Measurements from ENCODE around the gene MT1HL1. TPM values are rescaled to one million over a fixed set of nuclear protein-coding genes. Genes with fewer than 3 reads are reported as not detected.

MT1HL1 gene
- total RNA-seq (not detected), polyA plus RNA-seq (not detected)

- Histone ChIP-seq H3K27me3 (ENCODE audit: control insufficient read depth, insufficient read depth, low read length) (no peaks in the 10 kb centered on the region), H3K27ac (ENCODE audit: insufficient read depth, low read length, poor library complexity, severe bottlenecking) (no peak within 1 kb of the TSS), H3K4me1 (ENCODE audit: control insufficient read depth, insufficient read depth, low read length, poor library complexity, severe bottlenecking) (no peaks in the 10 kb centered on the region), H3K9me3 (ENCODE audit: control insufficient read depth in 2 of 2, low read length in 2 of 2) (no peaks in the 10 kb centered on the region), H3K4me3 (ENCODE audit: low read depth, low read length) (no peak within 1 kb of the TSS), H3K36me3 (ENCODE audit: control insufficient read depth, insufficient read depth, low read length) (no peaks in the 10 kb centered on the region)
- Mint-ChIP-seq H3K9me3 (peaks cover 0 to 9% (median 0%) of the 10 kb centered on the region in 7 donors), H3K4me3 (no peak within 1 kb of the TSS), H3K4me1 (no peaks in the 10 kb centered on the region), H3K36me3 (no peaks in the 10 kb centered on the region), H3K27me3 (no peaks in the 10 kb centered on the region), H3K27ac (no peak within 1 kb of the TSS)
- DNase-seq: no peak
- no peak for ATAC-seq (ENCODE audit: low read depth in 2 of 2)
These were observed at the start of gene MT1HL1 for GRCh38 chr1:237004116-237004515. Gene MT1HL1 (minus strand): TSS chr1:237004441. CDS start chr1:237004372, 69 bp downstream.

- no peak overlapping the region for H3K4me3 ChIP-seq (ENCODE audit: low read depth, low read length)
- DNase-seq (no peak), ATAC-seq (ENCODE audit: low read depth in 2 of 2) (no peak)
- Mint-ChIP-seq H3K27ac (no peak overlapping the region), H3K36me3 (no peaks in the 10 kb centered on the region), H3K9me3 (peaks cover 0 to 5% (median 0%) of the 10 kb centered on the region in 7 donors), H3K27me3 (peaks cover 4% of the 10 kb centered on the region), H3K4me3 (no peak overlapping the region), H3K4me1 (no peaks in the 10 kb centered on the region)
- H3K27me3 ChIP-seq (ENCODE audit: control insufficient read depth, insufficient read depth, low read length): no peaks in the 10 kb centered on the region
- no peak overlapping the region for H3K27ac ChIP-seq (ENCODE audit: insufficient read depth, low read length, poor library complexity, severe bottlenecking)
- no peaks in the 10 kb centered on the region for H3K9me3 ChIP-seq (ENCODE audit: control insufficient read depth in 2 of 2, low read length in 2 of 2)
- H3K36me3 ChIP-seq (ENCODE audit: control insufficient read depth, insufficient read depth, low read length): no peaks in the 10 kb centered on the region
- no peaks in the 10 kb centered on the region for H3K4me1 ChIP-seq (ENCODE audit: control insufficient read depth, insufficient read depth, low read length, poor library complexity, severe bottlenecking)
These were observed 46.7 kb upstream of the MT1HL1 start for GRCh38 chr1:237050915-237051314.

- no peaks in the 10 kb centered on the region for H3K36me3 Mint-ChIP-seq
- H3K9me3 ChIP-seq (ENCODE audit: control insufficient read depth in 2 of 2, low read length in 2 of 2): no peaks in the 10 kb centered on the region
These were observed 45.9 kb upstream of the MT1HL1 start for GRCh38 chr1:237050185-237050584.

GRCh38 chr1:237048803-237049202 lies 44.6 kb upstream of the MT1HL1 start:
- H3K27me3 Mint-ChIP-seq: peaks cover 17% of the 10 kb centered on the region
- no peak for DNase-seq
- Histone ChIP-seq H3K9me3 (ENCODE audit: control insufficient read depth in 2 of 2, low read length in 2 of 2) (no peaks in the 10 kb centered on the region), H3K4me1 (ENCODE audit: control insufficient read depth, insufficient read depth, low read length, poor library complexity, severe bottlenecking) (no peaks in the 10 kb centered on the region), H3K36me3 (ENCODE audit: control insufficient read depth, insufficient read depth, low read length) (no peaks in the 10 kb centered on the region), H3K27me3 (ENCODE audit: control insufficient read depth, insufficient read depth, low read length) (peaks cover 8% of the 10 kb centered on the region), H3K27ac (ENCODE audit: insufficient read depth, low read length, poor library complexity, severe bottlenecking) (no peak overlapping the region), H3K4me3 (ENCODE audit: low read depth, low read length) (no peak overlapping the region)
- no peak for ATAC-seq (ENCODE audit: low read depth in 2 of 2)
- H3K4me3 Mint-ChIP-seq: no peak overlapping the region
- no peaks in the 10 kb centered on the region for H3K36me3 Mint-ChIP-seq
- peaks cover 0 to under 1% (median 0%) of the 10 kb centered on the region in 4 donors for H3K4me1 Mint-ChIP-seq
- H3K9me3 Mint-ChIP-seq: peaks cover 0 to 8% (median 0%) of the 10 kb centered on the region in 7 donors
- no peak overlapping the region for H3K27ac Mint-ChIP-seq

More at GRCh38 chr1:237050185-237050584, 45.9 kb upstream of the MT1HL1 start:
- peaks cover 0 to 8% (median 0%) of the 10 kb centered on the region in 7 donors for H3K9me3 Mint-ChIP-seq
- ATAC-seq (ENCODE audit: low read depth in 2 of 2) (no peak), DNase-seq (no peak)
- H3K4me1 Mint-ChIP-seq: no peaks in the 10 kb centered on the region
- Histone ChIP-seq H3K4me3 (ENCODE audit: low read depth, low read length) (no peak overlapping the region), H3K4me1 (ENCODE audit: control insufficient read depth, insufficient read depth, low read length, poor library complexity, severe bottlenecking) (no peaks in the 10 kb centered on the region), H3K27ac (ENCODE audit: insufficient read depth, low read length, poor library complexity, severe bottlenecking) (no peak overlapping the region), H3K27me3 (ENCODE audit: control insufficient read depth, insufficient read depth, low read length) (peaks cover 4% of the 10 kb centered on the region), H3K36me3 (ENCODE audit: control insufficient read depth, insufficient read depth, low read length) (no peaks in the 10 kb centered on the region)
- H3K27me3 Mint-ChIP-seq: peaks cover 4% of the 10 kb centered on the region
- H3K4me3 Mint-ChIP-seq: no peak overlapping the region
- no peak overlapping the region for H3K27ac Mint-ChIP-seq

GRCh38 chr1:237045278-237046016 lies 41.2 kb upstream of the MT1HL1 start:
- DNase-seq: no peak
- no peak overlapping the region for H3K4me3 ChIP-seq (ENCODE audit: low read depth, low read length)
- no peak overlapping the region for H3K4me3 Mint-ChIP-seq
- peaks cover 0 to 14% (median 1%) of the 10 kb centered on the region in 4 donors for H3K4me1 Mint-ChIP-seq
- peaks cover 26% of the 10 kb centered on the region for H3K27me3 ChIP-seq (ENCODE audit: control insufficient read depth, insufficient read depth, low read length)
- no peaks in the 10 kb centered on the region for H3K36me3 ChIP-seq (ENCODE audit: control insufficient read depth, insufficient read depth, low read length)
- no peak for ATAC-seq (ENCODE audit: low read depth in 2 of 2)
- peaks cover 3% of the 10 kb centered on the region for H3K4me1 ChIP-seq (ENCODE audit: control insufficient read depth, insufficient read depth, low read length, poor library complexity, severe bottlenecking)
- H3K9me3 Mint-ChIP-seq: peaks cover 0 to 4% (median 2%) of the 10 kb centered on the region in 7 donors
- H3K27me3 Mint-ChIP-seq: peaks cover 34% of the 10 kb centered on the region
- no peaks in the 10 kb centered on the region for H3K36me3 Mint-ChIP-seq
- H3K27ac Mint-ChIP-seq: no peak overlapping the region
- no peaks in the 10 kb centered on the region for H3K9me3 ChIP-seq (ENCODE audit: control insufficient read depth in 2 of 2, low read length in 2 of 2)
- H3K27ac ChIP-seq (ENCODE audit: insufficient read depth, low read length, poor library complexity, severe bottlenecking): no peak overlapping the region

- H3K27ac ChIP-seq (ENCODE audit: insufficient read depth, low read length, poor library complexity, severe bottlenecking): no peak overlapping the region
- DNase-seq: no peak
- no peaks in the 10 kb centered on the region for H3K9me3 ChIP-seq (ENCODE audit: control insufficient read depth in 2 of 2, low read length in 2 of 2)
- no peaks in the 10 kb centered on the region for H3K36me3 ChIP-seq (ENCODE audit: control insufficient read depth, insufficient read depth, low read length)
- H3K27me3 ChIP-seq (ENCODE audit: control insufficient read depth, insufficient read depth, low read length): peaks cover 32% of the 10 kb centered on the region
- peaks cover 0 to 14% (median 1%) of the 10 kb centered on the region in 4 donors for H3K4me1 Mint-ChIP-seq
- no peak overlapping the region for H3K4me3 ChIP-seq (ENCODE audit: low read depth, low read length)
- ATAC-seq (ENCODE audit: low read depth in 2 of 2): no peak
- H3K27ac Mint-ChIP-seq: no peak overlapping the region
- H3K4me1 ChIP-seq (ENCODE audit: control insufficient read depth, insufficient read depth, low read length, poor library complexity, severe bottlenecking): peaks cover 3% of the 10 kb centered on the region
- H3K36me3 Mint-ChIP-seq: no peaks in the 10 kb centered on the region
- peaks cover 0 to 4% (median 0%) of the 10 kb centered on the region in 7 donors for H3K9me3 Mint-ChIP-seq
- peak overlapping the region in 1 of 4 donors; percentile 71 for H3K4me3 Mint-ChIP-seq
- H3K27me3 Mint-ChIP-seq: peaks cover 37% of the 10 kb centered on the region
These were observed 39.8 kb upstream of the MT1HL1 start for GRCh38 chr1:237043846-237044636.

- no peak overlapping the region for H3K27ac ChIP-seq (ENCODE audit: insufficient read depth, low read length, poor library complexity, severe bottlenecking)
- H3K36me3 Mint-ChIP-seq: no peaks in the 10 kb centered on the region
- H3K4me3 ChIP-seq (ENCODE audit: low read depth, low read length): no peak overlapping the region
- DNase-seq (no peak), ATAC-seq (ENCODE audit: low read depth in 2 of 2) (no peak)
- peaks cover 37% of the 10 kb centered on the region for H3K27me3 Mint-ChIP-seq
- H3K9me3 Mint-ChIP-seq: peaks cover 0 to 4% (median 0%) of the 10 kb centered on the region in 7 donors
- peaks cover 3% of the 10 kb centered on the region for H3K4me1 ChIP-seq (ENCODE audit: control insufficient read depth, insufficient read depth, low read length, poor library complexity, severe bottlenecking)
- H3K4me3 Mint-ChIP-seq: peak overlapping the region in 1 of 4 donors; percentile 7
- peaks cover 0 to 14% (median 1%) of the 10 kb centered on the region in 4 donors for H3K4me1 Mint-ChIP-seq
- H3K9me3 ChIP-seq (ENCODE audit: control insufficient read depth in 2 of 2, low read length in 2 of 2): no peaks in the 10 kb centered on the region
- no peak overlapping the region for H3K27ac Mint-ChIP-seq
- no peaks in the 10 kb centered on the region for H3K36me3 ChIP-seq (ENCODE audit: control insufficient read depth, insufficient read depth, low read length)
- peaks cover 32% of the 10 kb centered on the region for H3K27me3 ChIP-seq (ENCODE audit: control insufficient read depth, insufficient read depth, low read length)
These were observed 38.8 kb upstream of the MT1HL1 start for GRCh38 chr1:237042892-237043576.
